DLD1 (cell line): ENCODE measurements around the gene BNC2.
"Not testable (repeated sequence)": the region's sequence is repeated elsewhere in the genome, so short reads cannot be mapped to it uniquely, and the experiment has no call there.

ENCODE experiments used
- in situ Hi-C: cut with HindIII; loops from 2 replicates; pipeline ENCODE4 v1.10.0; 2017; ENCODE audit warnings: low sequenced_read_pairs

The BNC2 gene

DNA sequence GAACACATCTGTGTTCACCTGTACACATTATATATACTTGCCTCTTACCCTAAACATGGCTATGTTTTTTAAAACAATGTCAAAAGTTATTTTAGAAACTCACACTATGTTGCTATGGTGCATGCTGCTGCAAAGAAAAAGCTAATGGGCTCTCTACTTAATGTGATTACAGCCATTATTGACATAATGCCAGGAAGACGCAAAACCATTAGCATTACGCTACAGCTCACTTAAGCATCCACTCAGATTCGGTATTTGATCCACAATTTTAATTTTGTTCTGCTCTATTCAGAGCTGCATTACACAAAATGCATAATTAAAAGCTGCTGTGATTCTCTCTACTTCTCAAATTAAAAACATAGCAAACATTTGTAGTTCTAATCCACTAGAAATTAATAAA is 395.2 kb downstream of the BNC2 start:
- in situ Hi-C loops = no loop called here

GRCh38 chr9:16469184-16469583 is 401.3 kb downstream of the BNC2 start:
- in situ Hi-C loops = no loop called here

GRCh38 chr9:16461851-16462250 is 408.6 kb downstream of the BNC2 start:
- in situ Hi-C loops = no loop called here

DNA sequence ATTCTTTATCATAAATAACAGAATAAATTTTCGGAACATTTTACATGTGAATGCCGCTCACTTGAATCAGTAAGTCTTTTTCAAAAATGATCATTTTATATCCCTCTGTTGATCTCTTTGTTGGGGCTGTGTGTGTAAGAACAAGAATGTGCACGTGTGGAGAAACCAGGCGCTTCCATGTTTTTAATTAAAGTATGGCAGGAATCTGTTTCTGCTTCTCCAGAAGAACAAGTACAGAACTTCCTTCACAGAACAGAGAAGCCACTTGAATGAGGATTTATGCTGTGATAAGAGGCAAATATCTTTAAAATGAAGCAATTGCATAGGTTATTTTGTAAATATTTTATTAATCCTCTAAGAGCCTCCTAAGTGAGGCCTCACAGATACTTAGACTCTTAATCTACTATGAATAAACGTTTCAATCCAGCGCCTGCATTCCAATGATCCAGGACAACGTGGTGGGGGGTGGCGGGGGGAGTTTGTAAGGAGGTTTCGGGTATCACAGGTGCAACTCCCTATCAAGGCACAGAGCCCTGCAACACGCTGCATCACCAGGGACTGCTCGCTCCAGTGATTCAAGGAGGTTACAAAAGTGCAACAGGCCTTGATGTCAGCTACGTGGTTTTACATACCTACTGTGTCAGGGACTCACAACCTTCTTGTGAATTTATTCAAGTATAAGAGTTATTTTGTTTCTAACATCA is 409.2 kb downstream of the BNC2 start:
- in situ Hi-C loops = no loop called here

- in situ Hi-C loops = no loop called here
These were observed 409.8 kb downstream of the BNC2 start for GRCh38 chr9:16460696-16461095.

GRCh38 chr9:16459421-16460148 is 410.9 kb downstream of the BNC2 start:
- in situ Hi-C loops = no loop called here

- in situ Hi-C loops = no loop called here
These were observed 411.6 kb downstream of the BNC2 start for GRCh38 chr9:16458696-16459420.

GRCh38 chr9:16455842-16456241 is 414.6 kb downstream of the BNC2 start:
- in situ Hi-C loops = no loop called here

DNA sequence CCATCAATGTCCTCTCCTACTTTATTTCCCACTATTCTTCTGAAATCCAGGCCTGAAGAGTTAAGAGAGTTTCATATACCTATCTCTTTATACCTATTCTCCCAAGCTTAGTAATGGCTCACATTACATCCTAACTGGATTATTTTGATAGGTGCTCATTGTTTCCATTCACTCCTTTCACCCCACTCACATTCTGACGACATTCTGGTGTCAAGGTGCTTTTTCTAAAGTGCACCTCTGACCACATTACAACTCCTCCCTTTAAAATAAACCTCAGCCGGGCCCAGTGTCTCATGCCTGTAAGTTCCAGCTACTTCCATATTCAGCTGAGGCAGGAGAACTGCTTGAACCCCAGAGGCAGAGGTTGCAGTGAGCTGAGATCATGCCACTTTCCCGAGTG is 417.1 kb downstream of the BNC2 start:
- in situ Hi-C loops = no loop called here

DNA sequence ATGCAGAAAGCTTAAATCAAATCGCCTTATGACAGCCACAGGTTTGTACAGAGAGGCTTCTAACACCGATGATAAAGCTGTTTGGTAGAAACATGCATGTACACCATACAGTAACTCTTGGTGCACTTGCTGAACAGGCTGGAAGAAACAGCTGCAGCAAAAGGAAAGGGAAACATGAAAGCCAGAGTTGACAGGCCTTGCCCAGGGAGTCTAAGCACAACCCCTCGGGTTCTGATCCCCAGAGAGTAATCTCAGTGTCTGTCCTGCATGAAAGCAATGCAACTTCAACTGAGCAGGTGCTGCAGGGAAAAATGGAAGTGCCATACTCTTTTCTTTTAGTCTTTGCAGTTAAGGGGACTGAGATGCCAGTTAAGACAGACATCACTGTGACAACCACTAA is 419.9 kb downstream of the BNC2 start:
- in situ Hi-C loops = no loop called here

- in situ Hi-C loops = no loop called here
These were observed 420.4 kb downstream of the BNC2 start for GRCh38 chr9:16450043-16450442.

DNA sequence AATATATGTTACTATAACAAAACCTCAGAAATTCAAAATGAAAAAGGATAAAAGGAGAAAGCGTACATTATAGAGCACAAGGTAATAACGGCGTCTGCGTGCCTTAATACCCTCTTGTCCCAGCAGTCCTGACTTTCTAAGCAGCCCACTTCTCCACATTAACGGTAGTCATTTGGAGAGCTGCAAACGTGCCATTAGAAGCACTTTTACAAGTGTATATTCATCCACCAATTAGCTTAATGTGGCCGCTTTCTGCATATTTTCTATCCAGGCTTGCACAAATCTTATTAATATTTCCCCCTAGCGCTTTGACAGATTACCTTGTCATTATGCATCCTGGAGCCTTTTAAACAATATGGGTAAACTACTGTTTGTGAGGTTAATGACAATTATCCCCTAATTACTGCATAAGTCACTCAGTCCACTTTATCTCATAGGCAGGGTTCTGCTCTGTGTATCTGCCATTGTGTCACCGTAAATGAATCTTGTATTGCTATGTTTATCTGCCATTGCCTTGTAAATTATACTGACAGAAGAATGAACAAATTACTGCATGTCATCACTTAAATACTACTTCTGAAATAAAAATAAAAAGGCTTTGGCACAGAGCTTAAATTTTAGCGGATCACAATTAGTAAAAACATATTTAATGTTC is 421.3 kb downstream of the BNC2 start:
- in situ Hi-C loops = no loop called here

DNA sequence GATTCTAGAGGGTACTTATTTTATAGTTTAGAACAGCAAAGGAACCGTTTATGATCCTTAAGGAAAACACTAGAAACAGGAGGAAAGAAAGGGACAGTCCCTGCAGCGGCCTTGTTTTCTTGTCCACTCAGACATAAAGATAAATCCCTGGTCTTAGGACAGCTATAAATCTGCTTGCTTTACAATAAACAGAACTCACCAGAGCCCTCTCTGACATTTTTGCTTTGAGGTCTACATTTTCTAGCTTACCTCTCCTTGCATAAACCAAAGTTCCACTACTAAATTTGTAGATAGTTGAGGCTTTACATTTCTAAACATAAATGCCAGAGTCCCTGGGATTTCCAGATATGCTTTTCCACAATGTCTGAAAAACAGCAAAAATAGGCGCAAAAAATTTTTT is 422.5 kb downstream of the BNC2 start:
- in situ Hi-C loops = no loop called here

DNA sequence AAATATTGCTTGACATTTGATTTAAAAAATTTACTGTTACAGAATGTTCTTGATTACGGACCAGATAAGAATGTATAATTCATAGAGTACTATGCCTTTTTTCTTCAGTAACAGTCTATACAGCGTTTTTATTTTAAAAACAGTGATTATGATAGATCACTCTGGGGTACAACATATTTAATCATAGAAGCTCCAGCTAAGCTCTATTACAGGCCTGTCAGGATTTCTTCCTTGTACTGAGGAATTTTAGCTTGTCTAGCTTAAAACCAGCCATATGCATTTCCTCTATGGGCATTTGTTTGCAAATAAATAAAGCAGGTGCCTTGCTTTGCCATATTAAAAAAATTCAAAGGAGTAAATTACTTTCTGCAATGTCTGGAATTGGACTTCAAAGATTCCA is 423.8 kb downstream of the BNC2 start:
- in situ Hi-C loops = no loop called here

GRCh38 chr9:16445141-16445920 is 425.1 kb downstream of the BNC2 start:
- in situ Hi-C loops = no loop called here

DNA sequence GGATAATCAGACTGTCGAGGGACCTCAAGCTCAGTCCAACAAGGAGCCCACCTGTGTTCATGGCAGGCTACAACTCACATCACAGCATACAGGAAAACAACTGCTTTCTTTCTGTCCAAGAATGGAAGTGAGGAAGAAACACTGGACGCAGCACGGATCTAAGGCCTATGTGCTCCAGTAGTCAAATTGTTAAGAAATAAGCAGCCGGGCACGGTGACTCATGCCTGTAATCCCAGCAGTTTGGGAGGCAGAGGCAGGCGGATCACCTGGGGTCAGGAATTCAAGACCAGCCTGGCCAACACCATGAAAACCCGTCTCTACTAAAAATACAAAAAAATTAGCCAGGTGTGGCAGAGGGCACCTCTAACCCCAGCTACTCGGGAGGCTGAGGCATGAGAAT is 427.8 kb downstream of the BNC2 start:
- in situ Hi-C loops = no loop called here

- in situ Hi-C loops = no loop called here
These were observed 428.7 kb downstream of the BNC2 start for GRCh38 chr9:16441791-16442190.

DNA sequence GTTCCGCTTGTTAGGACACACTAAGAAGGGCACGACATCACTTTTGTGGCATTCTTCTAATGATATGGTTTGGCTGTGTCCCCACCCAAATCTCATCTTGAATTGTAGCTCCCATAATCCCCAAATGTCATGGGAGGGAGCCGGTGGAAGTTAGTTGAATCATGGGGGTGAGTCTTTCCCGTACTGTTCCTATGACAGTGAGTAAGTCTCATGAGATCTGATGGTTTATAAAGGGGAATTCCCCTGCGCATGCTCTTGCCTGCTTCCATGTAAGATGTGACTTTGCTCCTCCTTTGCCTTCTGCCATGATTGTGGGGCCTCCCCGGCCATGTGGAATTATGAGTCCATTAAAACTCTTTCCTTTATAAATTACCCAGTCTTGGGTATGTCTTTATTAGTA is 431.6 kb downstream of the BNC2 start:
- in situ Hi-C loops = not testable (repeated sequence)

- in situ Hi-C loops = no loop called here
These were observed 433.9 kb downstream of the BNC2 start for GRCh38 chr9:16436545-16436944.

GRCh38 chr9:16434526-16434925 is 435.9 kb downstream of the BNC2 start:
- in situ Hi-C loops = no loop called here

- in situ Hi-C loops = no loop called here
These were observed 437.0 kb downstream of the BNC2 start for GRCh38 chr9:16433494-16433893.
